SK-N-SH (cell line): ENCODE results near the gene PSD2. TPM values are rescaled to one million over a fixed set of nuclear protein-coding genes. Genes with fewer than 3 reads are reported as not detected.
A peak's percentile ranks its signal among the peaks of the same experiment; 100 is the strongest.

Source experiments
- CTCF ChIA-PET: fragments of 300-600, 350-600 bp; formaldehyde crosslinking; extraction: SDS; loops from one replicate; lab custom pipeline; 2021; lab: Yijun Ruan, JAX
- POLR2A ChIA-PET: fragments of 350-600 bp; sonication (Branson Sonifier 250); formaldehyde crosslinking; extraction: SDS; loops from one replicate; lab custom pipeline; 2020; ENCODE audit warnings: antibody characterized with exemption, inconsistent platforms; lab: Yijun Ruan, JAX
- DNase-seq: peaks from one replicate; pipeline ENCODE4 v3.0.0; 2012
- H2AFZ ChIP-seq: fragments of 200-600 bp; sonication (generic); 2 replicates; pipeline ENCODE4 v1.8.1; 2016; ENCODE audit warnings: antibody characterized with exemption, mild to moderate bottlenecking, low read depth
- H3F3A ChIP-seq: fragments of 200-600 bp; sonication (generic); replicated peaks from 2 replicates; pipeline ENCODE3; 2016; ENCODE audit warnings: antibody characterized with exemption, mild to moderate bottlenecking; ENCODE audit not compliant: insufficient read depth
- H3K27ac ChIP-seq, 2 experiments: fragments of 200-500 bp in 1 of 2; fragments of 200-600 bp in 1 of 2; sonication (Bioruptor generic) in 1 of 2; sonication (generic), shearing (Covaris generic) in 1 of 2; 2 replicates each; pipeline versions ENCODE4 v1.5.1 to v1.6.1; 2014 to 2016; ENCODE audit warnings: low read depth in 2 of 2, inconsistent platforms in 1 of 2, low read length in 1 of 2, mild to moderate bottlenecking in 1 of 2, mixed read lengths in 1 of 2
- H3K27me3 ChIP-seq: fragments of 200-600 bp; sonication (generic), shearing (Covaris generic); 2 replicates; pipeline ENCODE4 v1.6.1; 2016; ENCODE audit warnings: mixed run types; ENCODE audit not compliant: insufficient read depth
- H3K36me3 ChIP-seq, 2 experiments: fragments of 200-500 bp in 1 of 2; fragments of 200-600 bp in 1 of 2; sonication (Bioruptor generic) in 1 of 2; sonication (generic) in 1 of 2; replicated peaks in 1 of 2; 2 replicates each; pipeline versions ENCODE3 to v1.5.1; 2014 to 2016; ENCODE audit warnings: low read length in 1 of 2, mild to moderate bottlenecking in 1 of 2; ENCODE audit not compliant: insufficient read depth in 2 of 2, control insufficient read depth in 1 of 2
- H3K4me1 ChIP-seq, 2 experiments: fragments of 200-500 bp in 1 of 2; fragments of 200-600 bp in 1 of 2; sonication (Bioruptor generic) in 1 of 2; sonication (generic), shearing (Covaris generic) in 1 of 2; 2 replicates each; pipeline versions ENCODE4 v1.5.1 to v1.6.1; 2014 to 2016; ENCODE audit warnings: low read depth in 1 of 2, low read length in 1 of 2, mixed run types in 1 of 2; ENCODE audit not compliant: insufficient read depth in 2 of 2, control insufficient read depth in 1 of 2
- H3K4me2 ChIP-seq: fragments of 200-600 bp; sonication (generic), shearing (Covaris generic); 2 replicates; pipeline ENCODE4 v1.6.1; 2017; ENCODE audit warnings: mixed run types
- H3K4me3 ChIP-seq, 2 experiments: fragments of 200-500 bp in 1 of 2; fragments of 200-600 bp in 1 of 2; sonication (Bioruptor generic) in 1 of 2; sonication (generic), shearing (Covaris generic) in 1 of 2; 2 replicates each; pipeline versions ENCODE4 v1.5.1 to v1.8.1; 2014 to 2016; ENCODE audit warnings: low read depth in 2 of 2, inconsistent platforms in 1 of 2, low read length in 1 of 2, mild to moderate bottlenecking in 1 of 2, mixed read lengths in 1 of 2, moderate library complexity in 1 of 2
- H3K79me2 ChIP-seq: fragments of 200-600 bp; sonication (generic); 2 replicates; pipeline ENCODE4 v1.8.1; 2017; ENCODE audit warnings: mild to moderate bottlenecking; ENCODE audit not compliant: insufficient read depth
- H3K9ac ChIP-seq: fragments of 200-600 bp; sonication (generic); 2 replicates; pipeline ENCODE4 v1.6.1; 2017; ENCODE audit warnings: mixed run types
- H3K9me2 ChIP-seq: fragments of 200-600 bp; sonication (generic); 2 replicates; pipeline ENCODE4 v1.6.1; 2017; ENCODE audit warnings: mixed run types
- H3K9me3 ChIP-seq: fragments of 200-600 bp; sonication (generic); 2 replicates; pipeline ENCODE4 v1.6.1; 2017; ENCODE audit warnings: mixed run types, mild to moderate bottlenecking, moderate library complexity
- H4K20me1 ChIP-seq: fragments of 200-600 bp; sonication (generic); 2 replicates; pipeline ENCODE4 v1.6.1; 2017; ENCODE audit warnings: mild to moderate bottlenecking, mixed run types; ENCODE audit not compliant: insufficient read depth
- CHD2 ChIP-seq: fragments of 150-350 bp; IDR thresholded peaks from 2 replicates; pipeline ENCODE4 v1.6.1; 2018; ENCODE audit warnings: low read length; ENCODE audit not compliant: partially characterized antibody
- CTCF ChIP-seq: fragments of 200-600 bp; sonication (generic); IDR thresholded peaks from 2 replicates; pipeline ENCODE4 v1.6.1; 2017; ENCODE audit warnings: antibody characterized with exemption, mild to moderate bottlenecking, moderate library complexity
- ELF1 ChIP-seq: IDR thresholded peaks from 2 replicates; pipeline ENCODE4 v1.4.0; 2012
- GABPA ChIP-seq: IDR thresholded peaks from 2 replicates; pipeline ENCODE4 v1.4.0; 2012; ENCODE audit warnings: low read depth, mild to moderate bottlenecking
- IRF3 ChIP-seq: fragments of 150-350 bp; IDR thresholded peaks from 2 replicates; pipeline ENCODE4 v1.6.1; 2016; ENCODE audit warnings: mild to moderate bottlenecking, low read depth, low read length
- NFIC ChIP-seq: IDR thresholded peaks from 2 replicates; pipeline ENCODE4 v1.4.0; 2012; ENCODE audit warnings: borderline replicate concordance
- RAD21 ChIP-seq: IDR thresholded peaks from 2 replicates; pipeline ENCODE4 v1.6.1; 2012; ENCODE audit warnings: mild to moderate bottlenecking, low read length
- RCOR1 ChIP-seq: fragments of 150-350 bp; IDR thresholded peaks from 2 replicates; pipeline ENCODE4 v1.6.1; 2017; ENCODE audit warnings: antibody characterized with exemption, low read length
- SMC3 ChIP-seq: IDR thresholded peaks from 2 replicates; pipeline ENCODE4 v1.6.1; 2012; ENCODE audit warnings: low read depth, low read length, improper control_type of control experiment
- TAF1 ChIP-seq: IDR thresholded peaks from 2 replicates; pipeline ENCODE4 v1.6.1; 2012; ENCODE audit warnings: low read depth, mild to moderate bottlenecking, low read length, moderate library complexity, borderline replicate concordance
- TCF12 ChIP-seq: IDR thresholded peaks from 2 replicates; pipeline ENCODE4 v1.4.0; 2012
- TEAD4 ChIP-seq: IDR thresholded peaks from 2 replicates; pipeline ENCODE4 v1.4.0; 2012; ENCODE audit warnings: mild to moderate bottlenecking, borderline replicate concordance; ENCODE audit not compliant: insufficient read depth
- USF2 ChIP-seq: fragments of 150-350 bp; IDR thresholded peaks from 2 replicates; pipeline ENCODE4 v1.6.1; 2017; ENCODE audit warnings: antibody characterized with exemption, low read length, low read depth, borderline replicate concordance
- YY1 ChIP-seq: IDR thresholded peaks from 2 replicates; pipeline ENCODE4 v1.4.0; 2012; ENCODE audit warnings: low read depth, mild to moderate bottlenecking
- WGBS: methylation state at CpG from one replicate; pipeline ENCODE4 v1.1.6; 2017; ENCODE audit warnings: low lambda C conversion rate; 5-methylcytosine and 5-hydroxymethylcytosine counted together
- polyA plus RNA-seq, 3 experiments: library from polyadenylated mRNA; depleted of rRNA; stranded (reverse); fragments of >200 nt; gene quantifications; 2 replicates each; pipeline ENCODE4 v1.2.3, GENCODE V29; 2012
- TF ChIP-seq, protein P1 (sequence below): IDR thresholded peaks from 2 replicates; pipeline ENCODE4 v1.4.0; 2012; ENCODE audit warnings: low read depth, borderline replicate concordance

Gene PSD2
- polyA plus RNA-seq, 1 of the 3 experiments (the other 2 are of a cell fraction), result 0.15 TPM

DNA sequence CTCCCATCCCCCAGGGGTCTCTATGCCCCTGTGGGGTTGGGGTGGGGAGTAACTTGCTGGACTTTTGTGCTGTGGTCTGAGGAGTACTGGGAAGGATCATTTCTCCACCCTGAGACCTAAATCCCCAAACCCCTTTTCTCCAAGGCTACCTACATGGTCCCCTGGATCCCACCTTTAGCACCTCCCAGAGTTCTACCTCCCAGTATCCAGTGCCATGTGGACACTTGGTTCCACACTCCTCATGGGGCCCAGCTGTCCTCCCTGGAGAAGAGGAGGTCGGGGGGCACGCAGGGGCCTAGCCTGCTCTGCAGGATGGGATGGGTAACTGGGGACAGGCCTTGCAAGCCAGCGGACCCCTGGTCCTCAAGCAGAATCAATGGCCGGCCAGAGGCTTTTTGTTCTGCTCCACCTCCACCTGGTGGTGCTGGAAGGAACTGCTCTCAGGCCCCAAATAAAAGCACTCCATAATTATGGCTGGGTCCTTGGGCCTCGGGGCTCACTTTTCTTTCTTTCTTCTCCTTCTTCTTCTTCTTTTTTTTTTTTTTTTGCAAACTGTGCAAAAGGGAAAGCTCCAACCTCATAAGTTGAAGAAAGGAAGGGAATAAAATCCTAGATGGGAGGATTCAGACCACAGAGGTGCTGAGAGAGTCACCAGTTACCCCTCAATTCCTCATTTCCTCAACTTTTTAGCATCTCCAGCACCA is 68.4 kb downstream of the PSD2 start:
- no peaks in the 10 kb centered on the region for H3K36me3 ChIP-seq
- no peak overlapping the region for H2AFZ ChIP-seq
- POLR2A ChIA-PET, result no interaction called here
- H3K27ac ChIP-seq, result no peak overlapping the region
- no peaks in the 10 kb centered on the region for H4K20me1 ChIP-seq
- H3K4me3 ChIP-seq, result no peak overlapping the region
- no peak overlapping the region for H3K9ac ChIP-seq
- no peak overlapping the region for H3K4me2 ChIP-seq
- TF ChIP-seq CTCF (peak; percentile 79), USF2 (no peak), RAD21 (peak; percentile 79), YY1 (peak; percentile 55; the same call in 1 of the 2 replicates), CHD2 (peak; percentile 37), SMC3 (peak; percentile 81), TEAD4 (no peak)
- TF ChIP-seq, protein P1, sequence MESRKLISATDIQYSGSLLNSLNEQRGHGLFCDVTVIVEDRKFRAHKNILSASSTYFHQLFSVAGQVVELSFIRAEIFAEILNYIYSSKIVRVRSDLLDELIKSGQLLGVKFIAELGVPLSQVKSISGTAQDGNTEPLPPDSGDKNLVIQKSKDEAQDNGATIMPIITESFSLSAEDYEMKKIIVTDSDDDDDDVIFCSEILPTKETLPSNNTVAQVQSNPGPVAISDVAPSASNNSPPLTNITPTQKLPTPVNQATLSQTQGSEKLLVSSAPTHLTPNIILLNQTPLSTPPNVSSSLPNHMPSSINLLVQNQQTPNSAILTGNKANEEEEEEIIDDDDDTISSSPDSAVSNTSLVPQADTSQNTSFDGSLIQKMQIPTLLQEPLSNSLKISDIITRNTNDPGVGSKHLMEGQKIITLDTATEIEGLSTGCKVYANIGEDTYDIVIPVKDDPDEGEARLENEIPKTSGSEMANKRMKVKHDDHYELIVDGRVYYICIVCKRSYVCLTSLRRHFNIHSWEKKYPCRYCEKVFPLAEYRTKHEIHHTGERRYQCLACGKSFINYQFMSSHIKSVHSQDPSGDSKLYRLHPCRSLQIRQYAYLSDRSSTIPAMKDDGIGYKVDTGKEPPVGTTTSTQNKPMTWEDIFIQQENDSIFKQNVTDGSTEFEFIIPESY, result no peak
- CTCF ChIA-PET, result interaction anchor here (0.8 to 17.2 kb wide), 29 partner anchors 9 to 230 kb away, joined by 3 to 225 read pairs (median 5); partner anchors contain the start of gene PSD2
- H3K9me3 ChIP-seq, result no peaks in the 10 kb centered on the region
- no peaks in the 10 kb centered on the region for H3K9me2 ChIP-seq
- H3F3A ChIP-seq, result no peaks in the 10 kb centered on the region
- H3K4me1 ChIP-seq, result peaks cover 0 to 2% of the 10 kb centered on the region in 2 experiments; a peak in 1 of 4 replicates
- WGBS, result 33% methylated on average over 5 of the region's 5 CpGs
- DNase-seq, result peak; percentile 85
- H3K27me3 ChIP-seq, result no peaks in the 10 kb centered on the region
- no peaks in the 10 kb centered on the region for H3K79me2 ChIP-seq

DNA sequence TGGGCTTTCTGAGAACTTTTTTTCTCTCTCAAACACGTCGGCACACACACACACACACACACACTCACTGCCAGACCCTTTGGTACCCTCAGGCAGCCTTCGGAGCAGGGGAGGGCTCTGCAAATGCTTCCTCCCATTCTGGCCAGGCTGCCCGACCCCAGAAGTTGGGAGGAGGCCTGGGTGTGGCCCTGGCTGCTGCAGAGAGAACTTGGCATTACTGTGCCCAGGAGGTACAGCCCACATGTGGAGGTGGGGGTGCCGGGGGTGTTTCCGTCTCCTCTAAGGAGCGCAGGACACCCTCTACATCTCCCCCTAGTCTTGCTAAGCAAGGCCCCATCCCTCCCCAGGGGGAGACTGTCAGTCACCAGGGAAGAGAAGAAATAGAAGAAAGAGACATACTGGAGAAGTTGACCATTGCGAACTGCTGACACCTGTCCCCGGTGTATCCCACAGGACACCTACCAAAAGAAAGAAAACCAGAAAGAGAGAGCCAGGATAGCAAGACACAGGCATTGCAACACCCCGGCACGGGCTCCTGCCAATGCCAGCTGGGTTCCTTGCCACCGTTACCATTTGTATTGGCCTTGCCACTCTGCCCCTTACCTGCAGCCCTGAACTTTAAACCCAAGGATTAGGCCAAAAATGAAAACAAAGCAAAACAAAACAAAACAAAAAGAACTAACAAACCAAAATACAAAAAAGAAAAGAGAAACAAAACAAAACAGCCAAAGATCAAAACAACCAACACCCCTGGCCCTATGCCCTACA is 69.3 kb downstream of the PSD2 start:
- Histone ChIP-seq H3K9ac (no peak overlapping the region), H3K4me2 (no peak overlapping the region), H3K4me1 (peaks cover 0 to 2% of the 10 kb centered on the region in 2 experiments; a peak in 1 of 4 replicates), H3K36me3 (no peaks in the 10 kb centered on the region), H3K9me3 (no peaks in the 10 kb centered on the region), H3K79me2 (no peaks in the 10 kb centered on the region), H3K27ac (no peak overlapping the region), H2AFZ (no peak overlapping the region), H3K9me2 (no peaks in the 10 kb centered on the region), H3K27me3 (no peaks in the 10 kb centered on the region), H4K20me1 (no peaks in the 10 kb centered on the region), H3K4me3 (no peak overlapping the region), H3F3A (no peaks in the 10 kb centered on the region)
- no peak for DNase-seq
- POLR2A ChIA-PET, result no interaction called here
- CTCF ChIA-PET, result interaction anchor here (1.3 to 17.2 kb wide), 7 partner anchors 8 to 106 kb away, joined by 4 to 225 read pairs (median 11); no protein-coding TSS in a partner anchor
- 71% methylated on average over 10 of the region's 12 CpGs for WGBS
- TF ChIP-seq RCOR1 (no peak), TCF12 (no peak), TEAD4 (no peak), TAF1 (no peak), CTCF (no peak), IRF3 (no peak), GABPA (no peak), NFIC (no peak), USF2 (no peak), ELF1 (no peak)
